ENCODE measurements around the gene ABHD1.
"Not testable (repeated sequence)": the region's sequence is repeated elsewhere in the genome, so short reads cannot be mapped to it uniquely, and the experiment has no call there.

The ABHD1 gene

DNA sequence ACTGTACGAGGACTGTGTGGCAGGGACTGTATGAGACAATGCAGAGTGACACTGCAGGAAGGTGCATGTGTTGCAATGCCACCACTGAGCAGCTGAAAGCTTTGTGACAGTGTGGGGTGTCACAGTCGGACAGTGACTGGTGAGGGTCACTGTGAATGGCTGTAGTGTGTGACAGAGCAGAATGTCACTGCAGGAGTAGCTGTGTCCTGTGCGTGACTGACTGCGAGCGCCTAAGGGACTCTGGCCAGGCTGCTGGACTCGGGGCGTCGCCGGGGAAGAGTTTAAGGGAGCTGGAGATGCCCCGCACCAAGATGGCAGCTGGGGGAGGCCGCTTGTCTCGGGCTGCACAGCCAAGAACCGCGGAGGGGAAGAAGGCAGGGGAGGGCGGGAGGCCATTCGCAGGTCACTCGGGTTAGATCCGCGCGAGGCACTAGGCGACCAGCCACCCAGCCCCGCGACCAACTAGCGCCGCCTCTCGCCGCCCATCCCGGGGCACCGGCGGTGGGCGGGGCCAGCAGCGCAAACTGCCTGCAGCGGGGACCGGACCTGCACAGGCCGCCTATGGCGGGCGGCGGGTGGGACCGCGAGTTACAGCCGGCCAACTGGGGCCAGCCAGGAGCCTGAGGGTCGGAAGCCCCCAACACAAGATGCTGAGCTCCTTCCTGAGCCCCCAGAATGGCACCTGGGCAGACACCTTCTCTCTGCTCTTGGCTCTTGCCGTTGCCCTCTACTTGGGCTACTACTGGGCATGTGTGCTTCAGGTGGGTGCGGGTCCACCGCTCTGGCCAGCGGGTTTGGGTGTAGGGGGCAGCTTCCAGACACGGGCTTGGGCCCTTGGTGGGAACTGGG, at the start of gene ABHD1:
Gene ABHD1, plus strand, starts transcription at position 514 of the 849 bp plus-strand sequence. Its CDS starts 134 bp downstream, at position 648.
- no peak for DNase-seq

DNA sequence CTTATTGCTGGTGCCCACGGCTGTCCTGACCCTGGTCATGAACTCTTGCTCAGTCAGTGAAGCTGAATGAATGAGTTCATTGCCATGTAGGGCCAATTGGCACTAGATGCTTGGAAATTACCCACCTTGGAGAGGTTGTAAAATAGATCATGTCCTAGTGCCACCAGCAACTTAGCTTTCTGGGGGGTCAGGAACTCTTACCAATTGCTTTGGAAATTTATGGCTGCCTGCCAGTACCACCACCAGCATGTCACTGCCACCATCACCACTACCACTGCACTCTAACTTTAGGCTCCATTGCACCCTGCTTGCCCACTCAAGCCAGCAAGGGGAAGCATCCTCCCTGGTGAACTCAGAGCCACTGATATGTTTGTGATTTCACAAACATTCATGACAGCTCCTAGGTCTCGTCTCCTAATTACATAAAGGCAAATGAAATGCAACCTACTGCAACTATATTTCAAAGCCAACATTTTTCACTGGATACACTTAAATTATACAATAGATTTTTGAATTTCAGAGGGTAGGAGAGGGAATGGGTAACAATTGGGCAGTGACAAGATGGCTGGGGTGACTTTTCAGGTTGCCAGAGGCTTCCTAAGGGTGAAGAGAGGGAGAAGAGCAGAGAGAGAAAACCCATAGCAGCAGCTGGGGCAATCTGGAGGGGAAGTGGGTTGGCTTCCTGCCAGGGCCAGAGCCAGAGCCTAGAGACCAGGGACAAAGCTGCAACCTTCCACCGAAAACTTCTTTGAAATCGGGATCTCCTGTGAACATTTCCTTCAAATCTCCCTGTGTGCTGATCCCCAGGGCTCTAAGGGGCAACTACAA, 48.7 kb upstream of the ABHD1 start:
- DNase-seq = peak; percentile 46

GRCh38 chr2:27075566-27075871, 48.1 kb upstream of the ABHD1 start:
- DNase-seq = not testable (repeated sequence)

DNA sequence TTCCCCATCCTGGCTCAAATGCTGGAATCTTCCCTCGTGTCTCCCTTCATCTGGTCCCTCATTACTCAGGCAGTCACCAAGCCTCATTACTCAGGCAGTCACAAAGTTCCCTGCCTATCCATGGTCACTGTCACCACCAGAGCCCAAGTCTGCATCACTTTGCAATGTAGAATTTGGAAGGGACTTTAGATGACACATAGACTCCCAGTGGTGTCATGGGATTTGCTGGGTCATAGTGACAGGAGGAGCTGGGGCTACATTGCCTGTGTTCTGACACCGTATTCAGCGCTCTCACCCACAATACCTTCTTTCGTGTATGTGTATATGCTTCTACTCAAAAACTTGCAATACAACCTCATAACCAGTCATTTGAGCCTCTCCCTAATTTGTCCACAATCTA, 47.3 kb upstream of the ABHD1 start:
- no peak for DNase-seq

GRCh38 chr2:27077231-27077630, 46.4 kb upstream of the ABHD1 start:
- no peak for DNase-seq

DNA sequence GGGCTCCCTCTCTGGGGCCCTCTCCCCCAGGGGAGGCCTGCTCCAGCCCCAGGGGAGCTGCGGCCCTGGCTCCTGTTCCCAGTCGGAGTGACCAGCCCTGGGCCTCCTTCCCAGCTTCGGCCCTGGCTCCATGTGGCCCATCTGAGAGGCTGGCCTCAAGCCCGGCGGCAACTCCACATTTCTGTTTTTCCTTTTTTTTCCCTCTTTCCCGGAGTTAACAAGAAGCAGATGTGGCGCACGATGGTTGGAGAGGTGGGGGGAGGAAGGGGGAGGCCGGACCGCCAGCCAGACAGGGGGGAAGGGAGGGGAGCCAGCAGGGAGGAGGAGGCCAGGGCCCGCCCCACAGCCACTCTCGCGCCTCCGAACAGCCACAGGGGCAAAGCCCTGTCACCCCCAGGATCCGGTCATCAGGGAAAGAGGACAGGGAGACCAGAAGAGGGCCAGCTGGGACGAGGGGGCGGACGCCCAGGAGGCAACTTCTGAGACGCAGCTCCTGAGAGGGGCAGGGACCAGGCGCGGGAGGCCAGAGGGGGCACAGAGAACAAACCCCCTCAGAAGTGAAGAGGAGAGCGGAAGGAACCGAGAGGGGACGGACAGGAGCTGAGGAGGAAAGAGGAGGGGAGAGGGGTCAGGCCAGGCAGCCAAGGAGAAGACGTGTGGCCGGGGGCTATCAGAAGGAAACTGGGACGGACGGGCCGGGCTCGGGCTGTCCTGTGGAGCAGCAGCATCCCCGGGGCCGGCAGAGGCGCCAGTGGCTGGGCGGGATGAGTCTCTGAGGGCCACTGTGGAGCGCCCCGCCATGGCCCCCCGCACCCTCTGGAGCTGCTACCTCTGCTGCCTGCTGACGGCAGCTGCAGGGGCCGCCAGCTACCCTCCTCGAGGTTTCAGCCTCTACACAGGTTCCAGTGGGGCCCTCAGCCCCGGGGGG, 45.1 kb upstream of the ABHD1 start, which contains the start of gene EMILIN1:
Gene EMILIN1, plus strand, starts transcription at position 349 of the 928 bp plus-strand sequence. Its CDS starts 451 bp downstream, at position 800.
- DNase-seq = no peak

DNA sequence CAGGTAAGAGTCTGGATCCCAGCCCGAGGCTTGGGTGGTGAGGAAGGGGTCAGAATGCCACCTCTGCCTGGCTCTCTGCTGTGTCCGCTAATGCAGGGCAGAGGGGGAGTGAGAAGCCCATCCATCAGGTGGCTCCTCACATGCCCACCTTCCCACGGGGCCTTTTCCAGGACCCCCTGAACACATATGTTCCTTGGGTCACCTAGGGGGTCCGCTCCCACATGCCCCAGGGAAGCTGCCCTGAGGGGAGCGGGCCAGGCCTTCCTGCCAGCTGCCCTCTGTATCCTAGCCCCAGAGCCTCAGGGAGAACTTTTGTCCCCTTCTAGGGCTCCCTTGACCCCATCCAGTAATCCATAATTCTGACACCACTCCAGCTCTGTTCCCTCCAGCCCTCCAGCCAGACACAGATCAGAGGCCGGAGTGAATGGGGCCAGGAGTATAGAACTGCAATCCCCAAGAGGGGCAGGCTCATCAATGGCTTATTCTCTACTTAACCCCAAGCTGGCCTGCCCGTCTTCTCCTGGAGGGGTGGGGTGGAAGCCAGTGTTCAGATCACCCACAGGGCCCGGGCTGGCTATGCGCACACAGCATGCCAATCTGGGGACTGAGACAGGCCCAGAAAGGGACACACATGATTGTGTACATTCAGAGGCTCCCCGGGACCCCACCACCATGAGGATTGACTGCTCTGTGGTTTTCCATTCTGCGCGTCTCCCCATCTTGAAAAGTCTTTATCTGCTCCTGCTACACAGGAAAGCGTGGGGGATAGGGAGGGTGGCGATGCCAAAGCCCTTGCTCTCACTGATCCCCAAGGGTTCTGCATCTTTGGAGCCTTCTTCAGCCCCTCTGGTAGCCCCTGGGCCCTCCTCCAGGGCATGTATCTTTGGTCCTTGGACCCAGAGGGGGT, 44.1 kb upstream of the ABHD1 start:
- DNase-seq = no peak

DNA sequence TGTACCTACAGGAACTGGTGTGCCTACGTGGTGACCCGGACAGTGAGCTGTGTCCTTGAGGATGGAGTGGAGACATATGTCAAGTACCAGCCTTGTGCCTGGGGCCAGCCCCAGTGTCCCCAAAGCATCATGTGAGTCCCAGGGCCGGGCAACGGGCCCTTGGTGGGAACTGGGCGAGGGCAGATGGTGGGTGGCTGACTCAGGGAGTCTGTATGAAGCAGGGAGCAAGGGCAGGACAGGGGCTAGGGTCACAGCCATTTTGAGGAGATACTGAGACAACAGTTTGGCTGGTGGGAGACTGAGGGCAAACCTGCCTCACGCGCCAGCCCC, 43.5 kb upstream of the ABHD1 start:
- no peak for DNase-seq

GRCh38 chr2:27080603-27080936, 43.0 kb upstream of the ABHD1 start:
- DNase-seq = no peak

GRCh38 chr2:27081984-27082772, 41.4 kb upstream of the ABHD1 start:
- no peak for DNase-seq

- DNase-seq = no peak
These were observed 40.7 kb upstream of the ABHD1 start for GRCh38 chr2:27082773-27083409.

DNA sequence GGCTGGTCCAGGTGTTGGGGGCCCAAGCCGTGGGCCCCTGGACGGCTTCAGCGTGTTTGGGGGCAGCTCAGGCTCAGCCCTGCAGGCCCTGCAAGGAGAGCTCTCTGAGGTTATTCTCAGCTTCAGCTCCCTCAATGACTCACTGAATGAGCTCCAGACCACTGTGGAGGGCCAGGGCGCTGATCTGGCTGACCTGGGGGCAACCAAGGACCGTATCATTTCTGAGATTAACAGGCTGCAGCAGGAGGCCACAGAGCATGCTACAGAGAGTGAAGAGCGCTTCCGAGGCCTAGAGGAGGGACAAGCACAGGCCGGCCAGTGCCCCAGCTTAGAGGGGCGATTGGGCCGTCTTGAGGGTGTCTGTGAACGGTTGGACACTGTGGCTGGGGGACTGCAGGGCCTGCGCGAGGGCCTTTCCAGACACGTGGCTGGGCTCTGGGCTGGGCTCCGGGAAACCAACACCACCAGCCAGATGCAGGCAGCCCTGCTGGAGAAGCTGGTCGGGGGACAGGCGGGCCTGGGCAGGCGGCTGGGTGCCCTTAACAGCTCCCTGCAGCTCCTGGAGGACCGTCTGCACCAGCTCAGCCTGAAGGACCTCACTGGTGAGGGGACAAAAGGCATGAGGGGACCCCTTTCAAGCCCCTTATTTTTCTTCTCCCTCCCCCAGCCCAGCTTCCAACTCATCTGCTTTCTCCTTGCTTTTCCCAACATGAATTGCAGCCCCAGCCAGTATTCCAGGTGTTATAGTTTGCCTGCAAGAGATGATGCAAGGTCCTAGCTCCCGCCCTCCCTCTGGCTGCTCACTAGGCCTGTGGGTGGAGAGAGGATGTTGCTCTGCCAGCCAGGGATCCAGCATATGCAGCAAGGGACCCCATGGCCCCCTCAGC, 40.0 kb upstream of the ABHD1 start:
- DNase-seq = no peak

DNA sequence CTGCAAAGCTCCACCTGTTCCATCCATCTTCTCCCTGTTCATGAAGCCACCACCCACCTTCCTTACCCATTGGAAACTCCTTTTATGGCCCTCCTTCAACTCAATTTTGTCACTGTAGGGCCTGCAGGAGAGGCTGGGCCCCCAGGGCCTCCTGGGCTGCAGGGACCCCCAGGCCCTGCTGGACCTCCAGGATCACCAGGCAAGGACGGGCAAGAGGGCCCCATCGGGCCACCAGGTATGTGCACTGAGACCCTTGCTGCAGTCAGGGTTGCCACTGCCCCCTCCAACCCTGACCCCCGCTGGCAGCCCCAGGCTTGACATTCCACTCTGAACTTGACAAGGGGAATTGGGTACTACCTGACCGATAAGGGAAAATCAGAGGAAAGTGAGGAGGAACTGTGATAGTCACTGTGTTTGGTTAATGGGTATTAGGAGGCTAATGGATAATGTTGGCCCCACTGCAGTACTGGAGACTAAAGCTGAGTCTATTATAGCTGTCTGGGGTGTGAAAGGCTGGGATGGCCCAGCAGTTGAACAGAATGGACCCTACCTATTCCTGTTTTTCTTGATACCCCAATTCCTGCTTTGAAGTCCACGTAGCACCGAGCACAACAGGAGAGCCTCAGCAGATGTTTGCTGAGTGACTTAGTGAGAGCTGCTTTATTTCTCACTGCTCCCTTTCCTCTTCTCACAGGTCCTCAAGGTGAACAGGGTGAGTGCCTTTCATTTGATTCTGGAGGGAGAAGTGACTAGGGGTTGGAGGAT, 39.1 kb upstream of the ABHD1 start:
- DNase-seq = no peak

DNA sequence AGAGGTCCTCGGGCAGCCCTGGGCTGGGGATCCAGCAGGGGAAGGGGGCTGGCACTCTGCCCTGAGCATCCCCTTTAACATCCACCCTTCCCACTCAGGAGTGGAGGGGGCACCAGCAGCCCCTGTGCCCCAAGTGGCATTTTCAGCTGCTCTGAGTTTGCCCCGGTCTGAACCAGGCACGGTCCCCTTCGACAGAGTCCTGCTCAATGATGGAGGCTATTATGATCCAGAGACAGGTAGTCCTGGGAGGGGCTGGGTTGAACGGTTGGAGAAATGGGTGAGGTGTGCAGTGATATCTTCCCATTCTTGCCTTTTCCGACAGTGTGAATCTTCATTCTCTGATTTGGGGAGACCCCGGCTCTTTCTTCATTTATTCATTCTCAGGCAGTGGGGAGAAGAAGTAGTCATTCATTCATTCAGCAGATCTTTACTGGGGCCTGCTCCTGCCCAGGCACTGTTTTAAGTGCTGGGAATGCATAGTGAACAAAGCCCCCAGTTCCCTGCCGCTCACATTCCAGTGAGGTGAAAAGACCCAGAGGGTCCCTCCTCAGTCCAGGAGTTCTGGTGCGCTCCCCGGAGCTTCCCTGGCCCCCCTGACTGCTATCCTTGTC, 38.4 kb upstream of the ABHD1 start:
- no peak for DNase-seq

DNA sequence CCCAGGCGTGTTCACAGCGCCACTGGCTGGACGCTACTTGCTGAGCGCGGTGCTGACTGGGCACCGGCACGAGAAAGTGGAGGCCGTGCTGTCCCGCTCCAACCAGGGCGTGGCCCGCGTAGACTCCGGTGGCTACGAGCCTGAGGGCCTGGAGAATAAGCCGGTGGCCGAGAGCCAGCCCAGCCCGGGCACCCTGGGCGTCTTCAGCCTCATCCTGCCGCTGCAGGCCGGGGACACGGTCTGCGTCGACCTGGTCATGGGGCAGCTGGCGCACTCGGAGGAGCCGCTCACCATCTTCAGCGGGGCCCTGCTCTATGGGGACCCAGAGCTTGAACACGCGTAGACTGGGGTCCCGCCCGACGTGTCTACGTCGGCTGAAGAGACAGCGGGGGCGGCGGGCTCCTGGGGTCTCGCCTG, 37.9 kb upstream of the ABHD1 start:
- DNase-seq = no peak

- DNase-seq = peak; percentile 86
These were observed 37.4 kb upstream of the ABHD1 start for GRCh38 chr2:27086090-27086723.

- no peak for DNase-seq
These were observed 36.7 kb upstream of the ABHD1 start, which contains the start of gene KHK for GRCh38 chr2:27086724-27087593. Gene KHK, plus strand, starts transcription at chr2:27086772. Its CDS starts 488 bp downstream, at chr2:27087260.
